Measurements from ENCODE around the gene ABCA10.

DNA sequence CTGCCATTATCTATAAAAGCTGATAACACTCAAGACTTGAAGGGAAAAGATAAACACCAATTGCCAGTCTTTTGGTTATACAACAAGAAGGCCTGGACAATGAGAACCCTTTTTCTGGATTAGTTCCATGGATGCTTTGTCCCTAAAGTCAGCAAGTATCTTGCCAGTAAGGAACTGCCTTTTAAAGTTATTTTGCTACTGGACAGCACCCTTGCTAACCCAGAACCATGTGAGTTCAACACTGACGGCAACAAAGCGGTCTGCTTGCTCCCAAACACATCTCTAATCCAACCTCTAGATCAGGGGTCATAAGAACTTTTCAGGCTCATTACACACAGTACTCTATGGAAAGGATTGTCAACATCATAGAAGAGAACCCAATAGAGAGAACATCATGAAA is 61.7 kb downstream of the ABCA10 start:
- TF ChIP-seq POLR2A (IDR thresholded peaks at IDR 0.05; ENCODE audit: low read depth) (no peak), POLR2AphosphoS5 (IDR thresholded peaks at IDR 0.05) (no peak), EP300 (IDR thresholded peaks at IDR 0.05) (no peak)
- TF ChIP-seq, protein P1, sequence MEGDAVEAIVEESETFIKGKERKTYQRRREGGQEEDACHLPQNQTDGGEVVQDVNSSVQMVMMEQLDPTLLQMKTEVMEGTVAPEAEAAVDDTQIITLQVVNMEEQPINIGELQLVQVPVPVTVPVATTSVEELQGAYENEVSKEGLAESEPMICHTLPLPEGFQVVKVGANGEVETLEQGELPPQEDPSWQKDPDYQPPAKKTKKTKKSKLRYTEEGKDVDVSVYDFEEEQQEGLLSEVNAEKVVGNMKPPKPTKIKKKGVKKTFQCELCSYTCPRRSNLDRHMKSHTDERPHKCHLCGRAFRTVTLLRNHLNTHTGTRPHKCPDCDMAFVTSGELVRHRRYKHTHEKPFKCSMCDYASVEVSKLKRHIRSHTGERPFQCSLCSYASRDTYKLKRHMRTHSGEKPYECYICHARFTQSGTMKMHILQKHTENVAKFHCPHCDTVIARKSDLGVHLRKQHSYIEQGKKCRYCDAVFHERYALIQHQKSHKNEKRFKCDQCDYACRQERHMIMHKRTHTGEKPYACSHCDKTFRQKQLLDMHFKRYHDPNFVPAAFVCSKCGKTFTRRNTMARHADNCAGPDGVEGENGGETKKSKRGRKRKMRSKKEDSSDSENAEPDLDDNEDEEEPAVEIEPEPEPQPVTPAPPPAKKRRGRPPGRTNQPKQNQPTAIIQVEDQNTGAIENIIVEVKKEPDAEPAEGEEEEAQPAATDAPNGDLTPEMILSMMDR (IDR thresholded peaks at IDR 0.05) = no peak

All from esophagus muscularis mucosa (tissue), 4 donors.